IgD-negative memory B cell (primary cell): ENCODE data around the gene POLR2A. TPM values are rescaled to one million over a fixed set of nuclear protein-coding genes. Genes with fewer than 3 reads are reported as not detected.
"Not testable (repeated sequence)": the region's sequence is repeated elsewhere in the genome, so short reads cannot be mapped to it uniquely, and the experiment has no call there.

Source experiments
- H3K27ac Mint-ChIP-seq, 3 donors: one replicate each; pipeline ENCODE4 v1.8.0; 2020 to 2022; ENCODE audit warnings: mild to moderate bottlenecking in 3 of 3, mixed read lengths in 3 of 3, moderate library complexity in 1 of 3
- H3K27me3 Mint-ChIP-seq: one replicate; pipeline ENCODE4 v1.8.0; 2021; ENCODE audit warnings: mixed read lengths
- H3K36me3 Mint-ChIP-seq: one replicate; pipeline ENCODE4 v1.8.0; 2020; ENCODE audit warnings: mild to moderate bottlenecking, mixed read lengths
- H3K4me1 Mint-ChIP-seq, 3 donors: one replicate each; pipeline ENCODE4 v1.8.0; 2020 to 2022; ENCODE audit warnings: mixed read lengths in 3 of 3, mild to moderate bottlenecking in 1 of 3
- H3K4me3 Mint-ChIP-seq, 4 donors: one replicate each; pipeline ENCODE4 v1.8.0; 2020 to 2022; ENCODE audit warnings: mild to moderate bottlenecking in 4 of 4, mixed read lengths in 4 of 4, moderate library complexity in 3 of 4
- H3K9me3 Mint-ChIP-seq, 3 donors: one replicate each; pipeline ENCODE4 v1.8.0; 2020 to 2021; ENCODE audit warnings: mixed read lengths in 3 of 3, mild to moderate bottlenecking in 1 of 3
- polyA plus RNA-seq: library from polyadenylated mRNA; unstranded; fragments of 300-500 nt; fragmentation: Illumina TruSeq; gene quantifications from one replicate; pipeline ENCODE4 v1.2.3, GENCODE V29; 2021

Gene POLR2A
- polyA plus RNA-seq, 1 donor from 2014 or later, result 55.7 TPM

- Mint-ChIP-seq H3K9me3 (no peaks in the 10 kb centered on the region), H3K27me3 (no peaks in the 10 kb centered on the region), H3K4me1 (peaks cover 13 to 25% (median 14%) of the 10 kb centered on the region in 3 donors), H3K4me3 (peak overlapping the region in 1 of 4 donors; percentile 79), H3K36me3 (no peaks in the 10 kb centered on the region), H3K27ac (peak overlapping the region; percentile 32 to 91 (median 43))
These were observed 16.7 kb upstream of the POLR2A start for GRCh38 chr17:7467498-7467897.

- H3K27ac Mint-ChIP-seq, result no peak overlapping the region
- H3K27me3 Mint-ChIP-seq, result no peaks in the 10 kb centered on the region
- no peak overlapping the region for H3K4me3 Mint-ChIP-seq
- no peaks in the 10 kb centered on the region for H3K9me3 Mint-ChIP-seq
- no peaks in the 10 kb centered on the region for H3K36me3 Mint-ChIP-seq
- peaks cover 13 to 27% (median 14%) of the 10 kb centered on the region in 3 donors for H3K4me1 Mint-ChIP-seq
These were observed 15.9 kb upstream of the POLR2A start for GRCh38 chr17:7468290-7468689.

GRCh38 chr17:7468804-7469389 lies 15.3 kb upstream of the POLR2A start:
- Mint-ChIP-seq H3K4me3 (no peak overlapping the region), H3K4me1 (peaks cover 13 to 30% (median 14%) of the 10 kb centered on the region in 3 donors), H3K27ac (no peak overlapping the region), H3K9me3 (no peaks in the 10 kb centered on the region), H3K36me3 (no peaks in the 10 kb centered on the region), H3K27me3 (no peaks in the 10 kb centered on the region)

GRCh38 chr17:7469843-7470242 lies 14.3 kb upstream of the POLR2A start:
- H3K36me3 Mint-ChIP-seq, H3K27me3 Mint-ChIP-seq, H3K9me3 Mint-ChIP-seq, H3K27ac Mint-ChIP-seq, H3K4me3 Mint-ChIP-seq: not testable (repeated sequence)
- H3K4me1 Mint-ChIP-seq, result peaks cover 13 to 30% (median 14%) of the 10 kb centered on the region in 3 donors

- H3K4me3 Mint-ChIP-seq, H3K9me3 Mint-ChIP-seq, H3K36me3 Mint-ChIP-seq, H3K27me3 Mint-ChIP-seq: not testable (repeated sequence)
- Mint-ChIP-seq H3K4me1 (peaks cover 13 to 30% (median 14%) of the 10 kb centered on the region in 3 donors), H3K27ac (peak overlapping the region in 1 of 3 donors; percentile 43)
These were observed 13.7 kb upstream of the POLR2A start for GRCh38 chr17:7470457-7470973.

GRCh38 chr17:7471729-7472128 lies 12.4 kb upstream of the POLR2A start:
- H3K9me3 Mint-ChIP-seq, result no peaks in the 10 kb centered on the region
- no peaks in the 10 kb centered on the region for H3K27me3 Mint-ChIP-seq
- H3K4me1 Mint-ChIP-seq, result peaks cover 21 to 29% (median 22%) of the 10 kb centered on the region in 3 donors
- H3K27ac Mint-ChIP-seq, result peak overlapping the region in 1 of 3 donors; percentile 71
- H3K4me3 Mint-ChIP-seq, result peak overlapping the region in 1 of 4 donors; percentile 28
- no peaks in the 10 kb centered on the region for H3K36me3 Mint-ChIP-seq

- H3K9me3 Mint-ChIP-seq, H3K36me3 Mint-ChIP-seq, H3K27me3 Mint-ChIP-seq: not testable (repeated sequence)
- Mint-ChIP-seq H3K4me3 (peak overlapping the region in 1 of 4 donors; percentile 25), H3K27ac (peak overlapping the region in 2 of 3 donors; percentile 39 to 84), H3K4me1 (peaks cover 26 to 36% (median 35%) of the 10 kb centered on the region in 3 donors)
These were observed 9.4 kb upstream of the POLR2A start for GRCh38 chr17:7474767-7475166.

GRCh38 chr17:7475764-7476422 lies 8.3 kb upstream of the POLR2A start:
- H3K27me3 Mint-ChIP-seq, result no peaks in the 10 kb centered on the region
- H3K4me1 Mint-ChIP-seq, result peaks cover 30 to 41% (median 40%) of the 10 kb centered on the region in 3 donors
- peak overlapping the region in 2 of 4 donors; percentile 30 to 82 for H3K4me3 Mint-ChIP-seq

GRCh38 chr17:7476494-7476893 lies 7.7 kb upstream of the POLR2A start:
- Mint-ChIP-seq H3K9me3 (no peaks in the 10 kb centered on the region), H3K4me3 (peak overlapping the region in 3 of 4 donors; percentile 30 to 82 (median 35)), H3K4me1 (peaks cover 30 to 38% (median 38%) of the 10 kb centered on the region in 3 donors), H3K27ac (peak overlapping the region in 2 of 3 donors; percentile 80 to 84), H3K27me3 (no peaks in the 10 kb centered on the region), H3K36me3 (no peaks in the 10 kb centered on the region)

More at GRCh38 chr17:7475764-7476422, 8.3 kb upstream of the POLR2A start:
- Mint-ChIP-seq H3K9me3 (no peaks in the 10 kb centered on the region), H3K27ac (peak overlapping the region; percentile 37 to 84 (median 80)), H3K36me3 (no peaks in the 10 kb centered on the region)

GRCh38 chr17:7476951-7477350 lies 7.2 kb upstream of the POLR2A start:
- H3K4me3 Mint-ChIP-seq, result peak overlapping the region in 3 of 4 donors; percentile 82 to 95 (median 89)
- H3K27me3 Mint-ChIP-seq, result no peaks in the 10 kb centered on the region
- H3K36me3 Mint-ChIP-seq, result no peaks in the 10 kb centered on the region
- H3K4me1 Mint-ChIP-seq, result peaks cover 27 to 34% (median 34%) of the 10 kb centered on the region in 3 donors
- no peaks in the 10 kb centered on the region for H3K9me3 Mint-ChIP-seq
- peak overlapping the region in 2 of 3 donors; percentile 63 to 84 for H3K27ac Mint-ChIP-seq

GRCh38 chr17:7477392-7478275 lies 6.5 kb upstream of the POLR2A start:
- Mint-ChIP-seq H3K9me3 (no peaks in the 10 kb centered on the region), H3K36me3 (no peaks in the 10 kb centered on the region), H3K4me1 (peaks cover 29 to 35% (median 34%) of the 10 kb centered on the region in 3 donors), H3K4me3 (peak overlapping the region; percentile 82 to 96 (median 92)), H3K27ac (peak overlapping the region; percentile 81 to 95 (median 84)), H3K27me3 (no peaks in the 10 kb centered on the region)

- Mint-ChIP-seq H3K4me3 (peak overlapping the region; percentile 82 to 96 (median 92)), H3K27me3 (no peaks in the 10 kb centered on the region)
These were observed 5.6 kb upstream of the POLR2A start for GRCh38 chr17:7478276-7479212.

GRCh38 chr17:7479213-7480088 lies 4.7 kb upstream of the POLR2A start, which contains the start of gene ZBTB4:
Gene ZBTB4, minus strand, starts transcription at chr17:7479631. Its CDS starts 12,830 bp downstream, at chr17:7466801.
- Mint-ChIP-seq H3K27ac (peak within 1 kb of the TSS; percentile 96 to 99 (median 98)), H3K36me3 (no peaks in the 10 kb centered on the region)

More at GRCh38 chr17:7478276-7479212, 5.6 kb upstream of the POLR2A start:
- Mint-ChIP-seq H3K27ac (peak overlapping the region; percentile 81 to 95 (median 84)), H3K36me3 (no peaks in the 10 kb centered on the region), H3K9me3 (no peaks in the 10 kb centered on the region), H3K4me1 (peaks cover 33 to 35% (median 35%) of the 10 kb centered on the region in 3 donors)

More at GRCh38 chr17:7479213-7480088, 4.7 kb upstream of the POLR2A start, which contains the start of gene ZBTB4:
- Mint-ChIP-seq H3K9me3 (no peaks in the 10 kb centered on the region), H3K4me1 (peaks cover 33 to 40% (median 35%) of the 10 kb centered on the region in 3 donors), H3K27me3 (no peaks in the 10 kb centered on the region), H3K4me3 (peak within 1 kb of the TSS; percentile 89 to 98 (median 96))
